H1 (cell line): Measurements from ENCODE around the gene DCXR. TPM values are rescaled to one million over a fixed set of nuclear protein-coding genes. Genes with fewer than 3 reads are reported as not detected.

Experiments used
- EGR1 ChIP-seq: IDR thresholded peaks from 2 replicates; pipeline ENCODE4 v1.6.1; 2011; ENCODE audit warnings: low read depth, low read length, borderline replicate concordance
- RBBP5 ChIP-seq: IDR thresholded peaks from 2 replicates; pipeline ENCODE4 v1.7.1; 2012; ENCODE audit warnings: low read depth, mild to moderate bottlenecking, inconsistent platforms, low read length, moderate library complexity, borderline replicate concordance
- RFX5 ChIP-seq: IDR thresholded peaks from 2 replicates; pipeline ENCODE4 v1.6.1; 2011; ENCODE audit warnings: low read depth, low read length, improper control_type of control experiment, borderline replicate concordance
- SIN3A ChIP-seq, 2 experiments: IDR thresholded peaks in 1 of 2; conservative IDR thresholded peaks in 1 of 2; 2 replicates each; pipeline ENCODE4 v1.6.1; 2011 to 2012; ENCODE audit warnings: low read length in 2 of 2, improper control_type of control experiment in 1 of 2, low read depth in 1 of 2, mild to moderate bottlenecking in 1 of 2
- polyA plus RNA-seq, 7 experiments: library from polyadenylated mRNA; depleted of rRNA in 3 of 7; stranded (reverse) in 5 of 7; unstranded in 2 of 7; fragments of >200 nt in 5 of 7; fragments of 200-250 nt in 2 of 7; gene quantifications; 1 replicate in 5 of 7; 2 replicates in 1 of 7; 4 replicates in 1 of 7; pipeline versions ENCODE4 v1.2.1 to v1.2.3, GENCODE V29; 2011 to 2013; ENCODE audit warnings: missing spikeins in 2 of 7, mixed read lengths in 2 of 7
- total RNA-seq: library from RNA; stranded (reverse); fragmentation: NEBNext Ultra II Directional; extraction: Animal tissue kit (Norgen Biotek cat#: 25700); gene quantifications from 2 replicates; pipeline ENCODE4 v1.2.1, GENCODE V29; 2021

DCXR gene
- total and polyA plus RNA-seq, 2 of the 8 experiments (the other 6 are each of a cell fraction or from before 2014, with no cell fraction given), result 96.3 to 212 TPM

DNA sequence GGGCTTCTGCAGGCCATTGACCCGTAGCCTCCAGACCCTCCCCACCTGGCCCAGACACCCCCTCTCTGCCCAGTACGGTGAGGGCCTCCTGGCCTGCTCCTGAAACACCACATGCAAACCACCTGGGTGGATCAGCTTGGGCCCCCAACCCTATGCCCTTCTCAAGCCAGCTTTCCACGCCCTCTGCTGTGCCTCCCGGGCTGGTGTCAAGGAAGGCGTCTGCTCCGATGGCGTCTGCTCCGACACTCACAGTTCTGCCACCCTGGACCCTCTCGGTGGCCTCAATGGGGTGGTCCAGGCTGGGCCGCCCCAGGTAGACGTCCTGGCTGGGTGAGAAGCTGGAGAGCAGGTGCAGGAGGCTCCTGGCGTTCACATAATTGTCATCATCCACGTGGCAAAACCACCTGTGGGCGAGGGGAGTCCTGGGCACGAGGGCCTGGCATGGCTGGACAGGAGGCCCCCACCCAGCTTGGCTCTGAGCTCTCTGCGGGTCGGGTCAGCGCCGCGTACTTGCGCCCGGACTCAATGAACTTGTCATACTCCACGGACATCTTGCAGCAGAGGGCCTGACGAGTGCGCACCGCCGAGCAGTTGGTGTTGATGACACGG is 12.8 kb upstream of the DCXR start (continued):
- no peak for TF ChIP-seq SIN3A (conservative IDR thresholded peaks at IDR 0.05 in 1 of 2, IDR thresholded peaks at IDR 0.05 in 1 of 2; ENCODE audit: low read depth in 1 of 2, low read length in 2 of 2)
- no peak for TF ChIP-seq RFX5
- TF ChIP-seq RBBP5, result no peak
- no peak for TF ChIP-seq EGR1
